ENCODE measurements around the gene LMO1. TPM values are rescaled to one million over a fixed set of nuclear protein-coding genes. Genes with fewer than 3 reads are reported as not detected.

Gene LMO1
- not detected for total RNA-seq

DNA sequence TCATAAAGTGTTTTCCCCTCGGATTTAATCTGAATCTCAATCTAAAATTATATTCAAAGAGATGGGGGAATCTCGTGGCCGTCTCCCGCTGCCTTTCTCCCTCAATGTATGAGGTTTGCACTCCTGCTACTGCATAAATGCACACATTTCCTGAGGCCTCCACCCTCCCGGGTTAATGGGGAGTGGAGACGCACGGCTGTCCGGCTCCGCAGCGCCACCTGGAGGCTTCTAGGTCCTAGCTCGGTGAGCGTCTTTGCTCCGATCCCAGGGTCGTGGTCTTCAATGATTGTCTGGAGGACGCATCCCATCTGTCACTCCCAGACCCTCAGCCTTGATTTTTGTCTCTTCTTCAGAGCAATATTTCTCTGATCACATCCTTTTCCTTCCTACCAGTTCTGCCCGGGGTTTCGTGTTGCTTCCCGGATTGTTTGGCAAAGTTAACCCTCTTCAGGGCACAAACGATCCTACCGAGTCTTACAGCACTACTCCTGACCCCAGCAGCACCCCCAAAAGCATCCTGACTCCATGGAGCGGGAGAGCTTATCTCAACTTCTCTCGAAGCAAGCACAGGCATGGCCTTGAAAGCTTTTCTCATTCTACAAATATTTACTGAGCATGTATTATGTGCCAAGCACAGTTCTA is at the start of gene LMO1:
LMO1 (minus strand) TSS at position 110 of the 642 bp plus-strand sequence. CDS start 516 bp downstream, outside the sequence.
- Histone ChIP-seq H3K4me1 (ENCODE audit: insufficient read depth, low read length) (peaks cover 15% of the 10 kb centered on the region), H3K4me3 (ENCODE audit: low read length) (no peak within 1 kb of the TSS), H3K27me3 (ENCODE audit: insufficient read depth, low read length) (peaks cover 65% of the 10 kb centered on the region), H3K9me3 (ENCODE audit: low read depth, low read length) (no peaks in the 10 kb centered on the region)

GRCh38 chr11:8312986-8313385 is 49.3 kb upstream of the LMO1 start:
- Histone ChIP-seq H3K4me1 (ENCODE audit: insufficient read depth, low read length) (no peaks in the 10 kb centered on the region), H3K4me3 (ENCODE audit: low read length) (no peak overlapping the region), H3K9me3 (ENCODE audit: low read depth, low read length) (no peaks in the 10 kb centered on the region), H3K27me3 (ENCODE audit: insufficient read depth, low read length) (no peaks in the 10 kb centered on the region)

DNA sequence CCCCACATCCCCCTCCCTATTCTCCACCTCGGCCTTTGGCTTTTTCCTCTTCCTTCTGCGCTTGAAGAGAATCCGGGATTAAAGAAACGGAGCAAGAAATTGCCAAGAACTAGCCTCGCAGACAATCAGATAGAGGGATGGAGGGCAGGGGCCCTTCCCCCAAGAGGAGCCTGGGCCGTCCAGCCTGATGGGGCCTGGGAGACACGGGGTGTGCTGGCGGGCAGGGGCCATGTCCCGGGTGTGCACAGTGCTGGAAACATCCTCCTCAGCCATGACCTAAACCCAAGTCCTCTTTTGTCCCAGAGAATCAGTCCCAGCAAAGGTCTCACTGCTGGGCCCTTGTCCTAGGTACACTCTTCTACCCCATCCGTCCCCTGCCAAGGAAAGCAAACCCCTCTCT is 47.7 kb upstream of the LMO1 start:
- Histone ChIP-seq H3K4me1 (ENCODE audit: insufficient read depth, low read length) (no peaks in the 10 kb centered on the region), H3K4me3 (ENCODE audit: low read length) (no peak overlapping the region), H3K27me3 (ENCODE audit: insufficient read depth, low read length) (no peaks in the 10 kb centered on the region), H3K9me3 (ENCODE audit: low read depth, low read length) (no peaks in the 10 kb centered on the region)

- Histone ChIP-seq H3K4me1 (ENCODE audit: insufficient read depth, low read length) (no peaks in the 10 kb centered on the region), H3K27me3 (ENCODE audit: insufficient read depth, low read length) (no peaks in the 10 kb centered on the region), H3K4me3 (ENCODE audit: low read length) (no peak overlapping the region), H3K9me3 (ENCODE audit: low read depth, low read length) (no peaks in the 10 kb centered on the region)
Measured at GRCh38 chr11:8310743-8311298, 47.1 kb upstream of the LMO1 start.

- Histone ChIP-seq H3K4me1 (ENCODE audit: insufficient read depth, low read length) (no peaks in the 10 kb centered on the region), H3K9me3 (ENCODE audit: low read depth, low read length) (no peaks in the 10 kb centered on the region), H3K27me3 (ENCODE audit: insufficient read depth, low read length) (no peaks in the 10 kb centered on the region), H3K4me3 (ENCODE audit: low read length) (no peak overlapping the region)
Measured at GRCh38 chr11:8309862-8310261, 46.2 kb upstream of the LMO1 start.

DNA sequence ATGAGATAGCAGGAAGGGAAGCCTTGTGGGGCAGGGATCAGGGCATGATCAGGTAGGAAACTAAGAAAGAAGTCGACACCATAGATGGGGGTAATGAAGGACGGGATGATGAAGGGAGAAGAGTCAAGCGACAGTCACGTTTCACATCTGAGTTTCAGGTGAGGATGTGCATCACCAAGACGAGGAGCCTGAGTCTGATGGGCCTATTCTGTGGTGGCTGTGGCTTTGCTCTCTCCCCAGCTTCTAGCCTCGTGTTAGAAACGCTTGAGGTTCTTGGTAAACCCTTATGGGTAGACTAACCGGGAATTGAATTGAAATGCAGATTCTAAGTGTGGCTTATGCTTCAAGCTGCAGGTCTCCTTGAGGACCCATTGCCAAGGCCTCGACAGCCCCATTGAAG is 45.6 kb upstream of the LMO1 start:
- no peaks in the 10 kb centered on the region for H3K4me1 ChIP-seq (ENCODE audit: insufficient read depth, low read length)
- H3K9me3 ChIP-seq (ENCODE audit: low read depth, low read length), result no peaks in the 10 kb centered on the region
- no peaks in the 10 kb centered on the region for H3K27me3 ChIP-seq (ENCODE audit: insufficient read depth, low read length)
- H3K4me3 ChIP-seq (ENCODE audit: low read length), result no peak overlapping the region

DNA sequence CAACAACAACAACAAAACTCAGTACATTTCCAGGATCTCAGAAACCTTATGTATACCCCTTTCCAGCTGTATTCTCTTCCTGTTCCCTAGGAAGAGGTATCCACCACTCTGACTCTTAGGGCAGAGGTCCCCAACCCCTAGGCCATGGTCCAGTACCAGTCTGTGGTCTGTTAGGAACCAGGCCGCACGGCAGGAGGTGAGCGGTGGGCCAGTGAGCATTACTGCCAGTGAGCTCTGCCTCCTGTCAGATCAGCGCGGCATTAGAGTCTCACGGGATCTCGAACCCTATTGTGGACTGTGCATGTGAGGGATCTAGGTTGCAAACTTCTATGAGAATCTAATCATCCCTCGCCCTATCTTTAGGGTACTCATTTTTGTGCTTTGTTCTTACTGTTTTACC is 43.9 kb upstream of the LMO1 start:
- Histone ChIP-seq H3K4me3 (ENCODE audit: low read length) (no peak overlapping the region), H3K27me3 (ENCODE audit: insufficient read depth, low read length) (no peaks in the 10 kb centered on the region), H3K4me1 (ENCODE audit: insufficient read depth, low read length) (no peaks in the 10 kb centered on the region), H3K9me3 (ENCODE audit: low read depth, low read length) (no peaks in the 10 kb centered on the region)

- Histone ChIP-seq H3K4me3 (ENCODE audit: low read length) (no peak overlapping the region), H3K4me1 (ENCODE audit: insufficient read depth, low read length) (no peaks in the 10 kb centered on the region), H3K27me3 (ENCODE audit: insufficient read depth, low read length) (no peaks in the 10 kb centered on the region), H3K9me3 (ENCODE audit: low read depth, low read length) (no peaks in the 10 kb centered on the region)
Measured at GRCh38 chr11:8301622-8302021, 37.9 kb upstream of the LMO1 start.

DNA sequence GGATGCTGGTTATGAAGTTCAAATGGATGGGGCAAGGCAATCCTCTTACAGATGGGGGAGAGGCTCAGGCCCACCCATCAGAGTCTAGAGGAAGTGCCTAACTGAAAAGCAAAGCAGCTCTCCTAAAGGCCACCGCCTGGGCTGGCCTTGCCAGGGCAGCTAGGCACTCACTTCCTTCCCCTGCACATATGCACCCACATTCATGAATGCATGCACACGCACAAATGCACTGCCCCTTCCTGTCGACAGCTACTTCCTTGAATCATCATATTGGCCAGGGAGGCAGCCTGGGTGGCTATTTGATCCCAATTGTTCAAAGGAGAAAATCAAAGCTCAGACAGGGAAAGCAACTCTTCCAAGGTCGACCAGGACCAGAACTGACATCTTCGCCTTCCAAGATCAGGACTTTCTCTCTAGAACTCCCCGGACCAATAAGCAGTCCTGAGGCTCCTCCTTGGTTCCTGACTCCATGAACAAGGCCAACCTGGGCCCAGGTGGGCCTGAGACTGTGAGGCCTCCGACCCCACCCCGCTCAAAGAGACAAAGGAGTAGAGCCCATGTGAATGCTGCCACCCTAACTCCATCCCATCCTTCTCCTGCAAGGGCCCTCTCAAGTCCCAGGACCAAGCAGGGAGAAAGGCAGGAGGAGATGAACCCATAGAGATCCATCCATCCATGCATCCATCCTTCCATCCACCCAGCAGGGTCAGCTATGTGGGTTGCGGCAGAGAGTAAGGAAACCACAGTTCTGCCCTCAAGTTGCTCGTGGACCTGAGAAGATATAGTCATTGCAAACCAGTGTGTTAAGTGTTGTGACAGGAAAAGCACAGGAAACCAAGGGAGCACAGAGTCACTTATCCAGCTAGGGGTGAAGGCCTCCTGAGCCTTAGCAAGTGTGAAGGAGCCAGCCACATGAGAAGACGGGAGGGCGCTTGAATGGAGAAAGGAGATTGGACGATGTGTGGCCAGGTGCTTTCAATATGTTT is 35.4 kb upstream of the LMO1 start:
- H3K27me3 ChIP-seq (ENCODE audit: insufficient read depth, low read length), result no peaks in the 10 kb centered on the region
- H3K4me3 ChIP-seq (ENCODE audit: low read length), result no peak overlapping the region
- H3K9me3 ChIP-seq (ENCODE audit: low read depth, low read length), result no peaks in the 10 kb centered on the region
- H3K4me1 ChIP-seq (ENCODE audit: insufficient read depth, low read length), result no peaks in the 10 kb centered on the region

DNA sequence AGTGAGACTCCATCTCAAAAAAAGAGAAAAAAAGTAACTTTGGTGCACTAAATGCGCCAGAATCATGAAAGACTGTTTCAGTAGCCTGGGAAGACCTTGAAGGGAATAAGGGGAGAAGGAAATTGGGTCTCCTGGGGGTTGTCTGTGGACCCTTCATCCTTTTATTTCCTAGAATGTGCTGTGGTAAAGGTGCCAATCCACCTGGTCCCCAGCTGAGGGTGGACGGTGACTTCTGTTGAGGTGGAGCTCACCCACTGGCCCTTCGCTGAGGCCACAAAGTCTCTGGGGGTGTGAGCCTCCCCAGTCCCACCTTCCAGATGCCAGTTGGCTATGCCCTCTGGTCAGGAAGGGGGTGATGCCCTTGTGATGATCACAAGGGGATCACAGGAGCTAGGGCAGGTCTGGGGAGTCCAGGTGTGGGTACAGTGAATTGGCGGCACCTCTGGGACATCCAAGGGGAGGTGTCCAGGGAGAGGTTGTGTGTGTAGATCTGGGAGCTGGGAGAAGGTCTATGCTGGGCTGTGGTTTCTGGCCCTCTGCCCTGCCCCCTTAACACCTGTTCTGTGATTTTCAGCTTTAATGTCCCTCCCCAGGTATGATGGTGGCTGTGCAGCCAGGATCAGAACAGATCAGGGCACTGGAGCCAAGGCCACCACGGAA is 34.2 kb upstream of the LMO1 start:
- no peaks in the 10 kb centered on the region for H3K4me1 ChIP-seq (ENCODE audit: insufficient read depth, low read length)
- H3K9me3 ChIP-seq (ENCODE audit: low read depth, low read length), result no peaks in the 10 kb centered on the region
- H3K27me3 ChIP-seq (ENCODE audit: insufficient read depth, low read length), result no peaks in the 10 kb centered on the region
- no peak overlapping the region for H3K4me3 ChIP-seq (ENCODE audit: low read length)

DNA sequence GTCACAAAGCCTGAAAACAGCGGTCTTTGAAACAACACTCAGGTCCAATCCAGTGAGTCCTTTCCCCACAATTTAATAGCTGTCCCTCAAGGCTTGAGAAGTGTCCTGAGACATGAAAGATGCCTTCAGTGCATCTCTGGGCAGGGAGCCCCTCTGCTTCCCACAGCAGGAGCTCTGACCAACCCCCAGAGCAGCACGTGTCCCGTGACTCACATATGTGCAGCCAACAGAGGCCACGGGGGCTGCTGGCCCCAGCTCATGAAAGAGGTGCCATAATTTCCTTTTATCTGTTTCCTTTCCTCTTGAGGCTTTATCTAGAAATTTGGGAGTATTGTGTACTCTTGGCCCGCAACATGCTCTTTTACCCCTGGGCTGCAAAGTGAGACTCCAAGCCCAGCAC is 33.2 kb upstream of the LMO1 start:
- no peaks in the 10 kb centered on the region for H3K27me3 ChIP-seq (ENCODE audit: insufficient read depth, low read length)

DNA sequence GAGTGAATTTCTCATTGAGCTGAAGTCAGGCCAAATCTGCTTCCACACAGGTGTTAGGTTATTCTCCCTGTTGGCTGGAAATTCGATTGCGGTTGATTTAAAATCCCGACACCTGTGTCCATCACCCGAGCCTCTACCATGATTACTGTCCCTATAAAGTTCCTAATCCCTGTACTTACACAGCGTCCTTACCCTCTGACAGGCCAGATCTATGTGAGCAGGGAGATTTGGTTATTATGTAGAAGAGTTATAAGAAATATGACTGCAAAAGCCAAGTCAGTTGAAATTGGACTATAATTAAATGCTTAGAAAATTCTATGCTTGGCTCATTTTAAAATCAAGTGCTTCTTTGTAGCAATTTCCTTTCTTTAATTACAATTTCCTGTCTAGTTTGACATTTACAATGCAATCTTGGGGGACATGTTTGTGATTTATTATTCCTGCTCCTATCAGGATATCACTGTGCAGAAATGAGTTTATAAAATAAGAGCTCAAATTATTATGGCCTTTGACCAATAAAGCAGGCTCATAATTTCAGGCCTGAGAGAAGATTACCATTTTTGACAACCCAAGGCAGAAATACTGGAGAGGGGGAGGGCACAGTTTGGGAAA is 32.5 kb upstream of the LMO1 start:
- no peak overlapping the region for H3K4me3 ChIP-seq (ENCODE audit: low read length)
- no peaks in the 10 kb centered on the region for H3K27me3 ChIP-seq (ENCODE audit: insufficient read depth, low read length)
- no peaks in the 10 kb centered on the region for H3K9me3 ChIP-seq (ENCODE audit: low read depth, low read length)
- H3K4me1 ChIP-seq (ENCODE audit: insufficient read depth, low read length), result no peaks in the 10 kb centered on the region

More for the DNA sequence above, 33.2 kb upstream of the LMO1 start:
- H3K4me1 ChIP-seq (ENCODE audit: insufficient read depth, low read length), result no peaks in the 10 kb centered on the region
- no peaks in the 10 kb centered on the region for H3K9me3 ChIP-seq (ENCODE audit: low read depth, low read length)
- no peak overlapping the region for H3K4me3 ChIP-seq (ENCODE audit: low read length)

DNA sequence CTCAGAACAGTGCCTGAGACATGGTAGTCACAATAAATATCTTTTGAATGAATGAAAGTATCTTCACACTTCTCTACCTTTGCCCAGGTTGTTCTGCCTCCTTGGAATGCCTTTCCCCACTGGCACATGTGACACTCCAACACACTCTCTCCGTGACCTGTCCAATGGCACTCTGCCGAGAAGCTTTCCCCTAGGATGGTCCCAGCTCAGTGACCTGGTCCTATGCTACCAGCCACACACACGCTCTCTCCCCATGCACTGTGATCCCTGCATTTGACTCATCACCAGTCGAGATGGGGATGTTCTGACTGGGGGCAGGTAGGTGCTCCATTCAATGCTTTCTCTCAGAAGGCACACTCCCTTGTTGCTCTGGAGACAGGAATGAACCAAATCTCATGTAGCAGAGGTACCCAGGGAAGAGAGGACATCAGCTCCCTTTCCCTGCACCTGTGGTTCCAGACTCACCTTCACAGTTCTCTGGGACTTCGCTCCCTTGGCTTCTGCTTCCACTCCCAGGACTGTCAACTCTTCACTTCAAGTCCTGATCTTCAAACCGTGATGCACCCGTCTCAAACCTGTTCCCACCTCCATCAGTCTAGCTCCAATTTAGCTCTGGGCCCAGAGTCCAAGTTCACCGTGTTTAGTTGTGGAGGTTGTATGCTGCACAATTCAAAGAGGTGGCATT is 30.7 kb upstream of the LMO1 start:
- no peaks in the 10 kb centered on the region for H3K4me1 ChIP-seq (ENCODE audit: insufficient read depth, low read length)
- no peaks in the 10 kb centered on the region for H3K9me3 ChIP-seq (ENCODE audit: low read depth, low read length)
- H3K27me3 ChIP-seq (ENCODE audit: insufficient read depth, low read length), result no peaks in the 10 kb centered on the region
- no peak overlapping the region for H3K4me3 ChIP-seq (ENCODE audit: low read length)

DNA sequence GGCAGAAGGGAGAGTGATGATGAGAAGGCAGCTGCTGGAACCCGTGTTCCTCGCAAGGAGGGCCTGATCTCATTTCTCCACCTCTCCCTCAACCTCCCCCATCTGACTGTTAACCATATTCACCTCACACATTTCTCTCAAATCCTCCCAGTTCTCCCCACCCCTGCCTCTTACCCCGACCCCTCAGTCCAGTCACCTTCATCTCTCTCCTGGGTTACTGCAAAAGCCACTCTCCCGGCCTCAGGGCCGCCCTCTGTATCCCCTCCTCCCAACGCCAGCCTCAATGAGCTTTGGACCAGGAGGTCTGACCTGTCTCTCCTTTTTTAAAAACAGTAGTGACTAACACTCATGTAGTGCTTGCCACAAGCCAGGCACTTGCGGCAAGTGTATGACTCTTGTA is 29.5 kb upstream of the LMO1 start:
- Histone ChIP-seq H3K27me3 (ENCODE audit: insufficient read depth, low read length) (no peaks in the 10 kb centered on the region), H3K9me3 (ENCODE audit: low read depth, low read length) (no peaks in the 10 kb centered on the region), H3K4me1 (ENCODE audit: insufficient read depth, low read length) (no peaks in the 10 kb centered on the region), H3K4me3 (ENCODE audit: low read length) (no peak overlapping the region)

Data from mononuclear cell (primary cell).